GM21381 (cell line): ENCODE measurements around the gene TJP1.

ENCODE experiments used
- ATAC-seq: cut with Tn5 transposase; IDR thresholded peaks from one replicate; pipeline ENCODE4 v1.9.1; 2021; ENCODE audit warnings: mild to moderate bottlenecking, moderate library complexity; ENCODE audit not compliant: unreplicated experiment

TJP1 gene

GRCh38 chr15:29822100-29822683 lies at the start of gene TJP1:
Gene TJP1, minus strand, starts transcription at chr15:29822468. Its CDS starts 440 bp downstream, at chr15:29822028.
- peak; percentile 41 for ATAC-seq

- ATAC-seq = no peak
Measured at GRCh38 chr15:29871401-29871800, 49.1 kb upstream of the TJP1 start.

DNA sequence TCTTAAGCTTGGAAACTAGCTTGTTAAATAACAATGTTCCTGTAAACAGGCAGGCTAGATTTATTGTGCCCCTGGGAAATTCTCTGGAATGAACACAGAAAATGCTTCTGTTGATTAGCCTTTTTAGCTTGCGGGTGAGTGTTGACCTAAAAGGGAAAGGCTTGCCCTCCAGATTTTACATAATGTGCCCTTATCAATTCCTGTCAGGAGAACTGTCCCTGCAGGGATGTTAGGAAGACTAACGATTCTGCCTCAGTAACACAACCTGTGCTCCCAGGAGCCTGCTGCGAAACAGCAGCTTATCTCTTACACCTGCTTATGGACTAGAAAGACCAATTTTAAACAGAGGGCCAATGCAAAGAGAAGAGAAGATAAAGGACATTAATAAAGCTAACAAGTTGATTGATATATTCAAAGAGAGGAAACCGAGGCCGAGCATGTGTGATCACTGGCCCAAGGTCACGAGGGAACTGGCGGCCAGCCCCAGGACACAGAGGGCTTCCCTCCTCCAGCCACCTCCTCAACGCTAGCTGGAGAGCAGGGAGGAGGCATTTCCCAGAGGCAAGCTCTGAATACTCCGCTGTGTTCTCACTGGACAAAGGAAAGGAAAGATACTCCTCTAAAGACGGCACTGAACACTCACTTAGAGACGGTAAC lies 48.4 kb upstream of the TJP1 start:
- no peak for ATAC-seq

GRCh38 chr15:29867241-29868000 lies 45.2 kb upstream of the TJP1 start:
- ATAC-seq = no peak

DNA sequence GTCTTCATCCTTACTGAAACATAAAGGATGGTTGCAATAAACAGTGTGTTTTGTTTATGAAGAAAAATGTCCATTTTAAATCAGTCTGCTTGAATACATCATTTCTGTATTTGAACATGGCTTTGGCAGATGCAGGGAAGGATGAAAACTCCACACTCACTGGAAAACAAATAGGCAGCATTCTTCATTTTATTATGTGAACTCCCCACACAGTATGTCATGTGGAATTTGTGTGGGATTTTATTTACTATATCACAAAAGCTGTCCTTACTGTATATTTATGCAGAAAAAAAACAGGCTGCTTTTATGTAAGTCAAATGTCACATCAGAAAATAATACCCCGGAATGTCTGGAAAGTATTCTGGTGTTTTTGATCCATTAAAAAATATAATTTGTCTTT lies 44.1 kb upstream of the TJP1 start:
- ATAC-seq = no peak

DNA sequence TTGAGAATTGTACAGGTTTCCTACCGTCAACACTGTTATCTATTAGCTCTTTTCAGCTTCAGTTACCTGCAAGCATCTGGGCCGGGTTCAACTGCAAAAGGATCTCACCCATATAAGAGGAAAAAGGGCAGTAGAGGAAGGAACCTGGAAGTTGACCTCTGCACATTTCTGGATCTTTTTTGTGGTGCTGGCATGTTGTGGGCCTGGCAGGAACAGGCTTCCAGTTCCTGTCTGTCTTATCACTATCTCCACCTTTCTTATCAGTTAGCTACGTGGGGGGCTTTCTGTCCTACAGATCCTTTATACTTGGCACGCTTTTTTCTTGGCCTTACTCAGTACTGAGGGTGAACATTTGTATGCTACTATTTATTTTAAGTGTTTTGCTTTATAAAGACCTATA lies 42.2 kb upstream of the TJP1 start:
- no peak for ATAC-seq

DNA sequence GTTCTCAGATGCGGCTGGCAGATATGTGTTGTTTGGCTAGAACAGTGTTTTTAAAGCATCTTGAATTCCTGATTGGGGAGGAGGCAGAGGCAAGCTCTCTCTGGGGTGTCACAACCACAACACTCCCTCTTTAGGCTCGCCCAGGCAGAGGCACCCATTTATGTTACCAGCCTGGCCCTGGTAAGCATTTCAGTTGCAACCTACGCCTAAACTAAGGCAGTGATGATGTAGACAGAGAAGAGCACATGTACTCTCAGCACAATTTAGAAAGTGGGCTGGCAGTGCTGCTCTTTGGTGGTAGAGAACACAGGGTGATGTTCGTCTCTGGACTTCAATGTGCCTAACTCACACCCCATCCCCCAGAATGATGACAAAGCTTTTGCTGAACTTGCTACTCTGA lies 41.2 kb upstream of the TJP1 start:
- no peak for ATAC-seq

- no peak for ATAC-seq
Measured at GRCh38 chr15:29862271-29862670, 40.0 kb upstream of the TJP1 start.

DNA sequence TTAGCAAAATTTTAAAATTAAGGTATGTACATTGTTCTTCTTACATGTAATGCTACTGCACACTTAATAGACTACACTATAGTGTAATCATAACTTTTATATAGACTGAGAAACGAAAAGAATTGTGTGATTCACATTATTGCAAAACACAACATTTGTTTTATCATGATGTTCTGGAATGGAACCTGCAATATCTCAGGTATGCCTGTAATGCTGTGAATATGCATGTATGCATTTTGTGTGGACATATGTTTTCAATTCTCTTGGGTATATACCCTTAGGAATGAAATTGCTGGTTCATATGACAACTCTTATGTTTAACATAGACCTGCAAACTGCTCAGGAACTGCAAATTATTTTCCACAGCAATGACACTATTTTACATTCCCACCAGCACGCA lies 38.6 kb upstream of the TJP1 start:
- ATAC-seq = no peak

- no peak for ATAC-seq
Measured at GRCh38 chr15:29859973-29860715, 37.9 kb upstream of the TJP1 start.

GRCh38 chr15:29859293-29859692 lies 37.0 kb upstream of the TJP1 start:
- no peak for ATAC-seq

DNA sequence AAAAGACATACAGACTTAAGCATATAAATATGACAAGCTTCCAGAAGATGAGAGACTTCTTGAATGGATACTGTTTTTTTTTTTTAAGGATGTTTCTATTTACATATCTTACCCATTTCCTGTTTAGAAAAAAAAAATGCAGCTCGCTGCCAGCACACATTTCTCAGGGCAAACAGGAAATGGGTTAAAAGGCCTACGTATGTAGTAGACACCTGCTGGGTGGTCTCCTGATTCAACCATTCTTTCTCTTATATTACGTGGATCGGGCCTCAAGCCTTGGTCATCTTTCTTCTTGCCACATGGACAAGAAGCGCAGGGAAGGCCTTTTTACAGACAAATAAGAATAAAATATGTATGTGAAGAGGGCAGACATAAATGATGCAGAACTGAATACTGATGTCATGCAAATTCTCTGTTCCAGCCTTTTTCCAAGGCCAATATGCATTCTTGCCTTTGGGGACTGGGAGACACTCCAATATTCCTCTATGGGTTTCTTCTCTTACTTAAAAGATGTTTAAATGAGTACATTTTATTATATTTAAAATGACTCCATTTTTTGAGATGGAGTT lies 35.0 kb upstream of the TJP1 start:
- ATAC-seq = no peak

GRCh38 chr15:29854413-29854812 lies 32.1 kb upstream of the TJP1 start:
- ATAC-seq = no peak

DNA sequence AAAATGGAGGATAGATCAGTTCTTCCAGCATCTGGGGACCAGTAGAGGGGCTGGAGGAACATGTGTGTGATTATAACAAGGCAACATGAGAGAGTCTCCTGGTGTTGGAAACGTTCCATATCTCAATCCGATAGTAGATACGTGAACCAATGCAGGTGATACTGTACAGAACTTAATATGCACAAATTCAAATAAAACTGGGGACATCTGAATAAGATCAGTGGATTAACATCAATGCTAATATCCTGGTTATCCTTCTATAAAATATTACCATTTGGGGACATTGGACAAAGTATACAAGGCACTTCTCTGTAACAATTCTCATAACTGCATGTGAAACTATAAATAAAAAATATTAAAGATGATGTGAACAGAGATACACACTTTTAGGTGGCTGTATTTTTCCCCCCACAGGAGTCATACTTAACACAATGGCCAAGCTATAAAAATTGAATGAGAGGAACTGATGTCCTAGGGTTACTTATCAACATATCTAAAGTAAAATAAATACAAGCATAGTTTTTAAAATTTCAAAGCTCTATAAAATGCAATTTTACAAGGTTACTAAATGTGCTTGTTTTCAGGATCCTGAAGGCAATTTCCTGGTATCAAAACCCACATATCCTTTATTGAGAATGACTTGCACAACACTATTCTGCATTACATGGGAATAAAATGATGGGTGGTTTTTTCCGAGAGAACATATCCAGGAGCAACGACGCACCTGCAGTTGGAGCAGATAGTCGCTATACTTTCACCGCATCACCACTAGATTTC lies 31.1 kb upstream of the TJP1 start:
- no peak for ATAC-seq

DNA sequence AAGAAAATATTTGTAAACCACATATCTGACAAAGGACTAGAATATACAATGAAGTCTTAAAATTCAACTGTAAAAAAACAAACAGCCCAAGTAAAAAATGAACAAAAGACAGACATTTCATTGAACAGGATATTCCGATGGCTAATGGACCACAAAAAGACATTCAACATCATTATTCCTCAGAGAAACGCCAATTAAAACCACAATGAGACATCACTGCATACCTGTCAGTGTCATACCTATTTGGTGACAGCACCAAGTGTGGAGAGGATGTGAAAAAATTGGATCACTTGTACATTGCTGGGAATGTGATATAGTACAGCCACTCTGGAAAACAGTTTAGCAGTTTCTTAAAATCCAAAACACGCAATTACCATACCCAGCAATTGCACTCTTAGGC lies 29.9 kb upstream of the TJP1 start:
- no peak for ATAC-seq

- ATAC-seq = no peak
Measured at GRCh38 chr15:29849716-29850115, 27.4 kb upstream of the TJP1 start.

GRCh38 chr15:29849218-29849617 lies 26.9 kb upstream of the TJP1 start:
- no peak for ATAC-seq

- no peak for ATAC-seq
Measured at GRCh38 chr15:29844290-29844903, 22.1 kb upstream of the TJP1 start.

- no peak for ATAC-seq
Measured at GRCh38 chr15:29842290-29842689, 20.0 kb upstream of the TJP1 start.

GRCh38 chr15:29840926-29841325 lies 18.7 kb upstream of the TJP1 start:
- ATAC-seq = no peak
